ENCODE results near the gene CASKIN2. TPM values are rescaled to one million over a fixed set of nuclear protein-coding genes. Genes with fewer than 3 reads are reported as not detected.
A peak's percentile ranks its signal among the peaks of the same experiment; 100 is the strongest.

CASKIN2 gene
- total RNA-seq, 1 experiment from 2014 or later = 19.2 TPM

- H3K27ac Mint-ChIP-seq (ENCODE audit: low read depth, unreplicated experiment) = no peak overlapping the region
- H3K4me3 Mint-ChIP-seq (ENCODE audit: unreplicated experiment) = no peak overlapping the region
- no peaks in the 10 kb centered on the region for H3K4me1 Mint-ChIP-seq (ENCODE audit: insufficient read depth, unreplicated experiment)
- no peaks in the 10 kb centered on the region for H3K27me3 Mint-ChIP-seq (ENCODE audit: insufficient read depth, unreplicated experiment)
- intact Hi-C loops (cut with micrococcal nuclease) = no loop called here
- no peak for TF ChIP-seq CTCF (IDR thresholded peaks at IDR 0.05; ENCODE audit: unreplicated experiment)
- DNase-seq (ENCODE audit: unreplicated experiment) = no peak
- CTCF ChIA-PET = interaction anchor here (0.5 kb wide), 1 partner anchor 13 kb away, joined by 4 read pairs; no protein-coding TSS in a partner anchor
- H3K36me3 Mint-ChIP-seq (ENCODE audit: insufficient read depth, unreplicated experiment) = peaks cover 38% of the 10 kb centered on the region
- POLR2A ChIA-PET = interaction anchor here (0.7 to 0.8 kb wide), 3 partner anchors 9 to 239 kb away, joined by 3 read pairs; no protein-coding TSS in a partner anchor
- no peaks in the 10 kb centered on the region for H3K9me3 Mint-ChIP-seq (ENCODE audit: unreplicated experiment)
- TSS peak; percentile 21 for BruUV-seq (replicated peaks)
Measured at GRCh38 chr17:75498726-75499213, 16.6 kb downstream of the CASKIN2 start.

- peaks cover 38% of the 10 kb centered on the region for H3K36me3 Mint-ChIP-seq (ENCODE audit: insufficient read depth, unreplicated experiment)
- no peaks in the 10 kb centered on the region for H3K4me1 Mint-ChIP-seq (ENCODE audit: insufficient read depth, unreplicated experiment)
- H3K27me3 Mint-ChIP-seq (ENCODE audit: insufficient read depth, unreplicated experiment) = no peaks in the 10 kb centered on the region
- intact Hi-C loops (cut with micrococcal nuclease) = no loop called here
- DNase-seq (ENCODE audit: unreplicated experiment) = no peak
- no peaks in the 10 kb centered on the region for H3K9me3 Mint-ChIP-seq (ENCODE audit: unreplicated experiment)
- ChIA-PET CTCF (no interaction called here), POLR2A (interaction anchor here (1.0 kb wide), 1 partner anchor 40 kb away, joined by 6 read pairs; no protein-coding TSS in a partner anchor)
- BruUV-seq (replicated peaks) = no TSS peak
- H3K4me3 Mint-ChIP-seq (ENCODE audit: unreplicated experiment) = no peak overlapping the region
- no peak for TF ChIP-seq CTCF (IDR thresholded peaks at IDR 0.05; ENCODE audit: unreplicated experiment)
- H3K27ac Mint-ChIP-seq (ENCODE audit: low read depth, unreplicated experiment) = no peak overlapping the region
Measured at GRCh38 chr17:75498039-75498725, 17.2 kb downstream of the CASKIN2 start.

GRCh38 chr17:75496005-75496404 lies 19.3 kb downstream of the CASKIN2 start:
- POLR2A ChIA-PET = no interaction called here
- CTCF ChIA-PET = no interaction called here
- no peak for DNase-seq (ENCODE audit: unreplicated experiment)
- no peaks in the 10 kb centered on the region for H3K9me3 Mint-ChIP-seq (ENCODE audit: unreplicated experiment)
- H3K27me3 Mint-ChIP-seq (ENCODE audit: insufficient read depth, unreplicated experiment) = no peaks in the 10 kb centered on the region
- H3K4me3 Mint-ChIP-seq (ENCODE audit: unreplicated experiment) = no peak overlapping the region
- no peak for TF ChIP-seq CTCF (IDR thresholded peaks at IDR 0.05; ENCODE audit: unreplicated experiment)
- BruUV-seq (replicated peaks) = no TSS peak
- intact Hi-C loops (cut with micrococcal nuclease) = no loop called here
- no peaks in the 10 kb centered on the region for H3K4me1 Mint-ChIP-seq (ENCODE audit: insufficient read depth, unreplicated experiment)
- no peak overlapping the region for H3K27ac Mint-ChIP-seq (ENCODE audit: low read depth, unreplicated experiment)
- peaks cover 34% of the 10 kb centered on the region for H3K36me3 Mint-ChIP-seq (ENCODE audit: insufficient read depth, unreplicated experiment)

- Mint-ChIP-seq H3K27ac (ENCODE audit: low read depth, unreplicated experiment) (no peak overlapping the region), H3K9me3 (ENCODE audit: unreplicated experiment) (no peaks in the 10 kb centered on the region), H3K4me1 (ENCODE audit: insufficient read depth, unreplicated experiment) (no peaks in the 10 kb centered on the region), H3K4me3 (ENCODE audit: unreplicated experiment) (no peak overlapping the region), H3K36me3 (ENCODE audit: insufficient read depth, unreplicated experiment) (peaks cover 34% of the 10 kb centered on the region), H3K27me3 (ENCODE audit: insufficient read depth, unreplicated experiment) (no peaks in the 10 kb centered on the region)
- no peak for TF ChIP-seq CTCF (IDR thresholded peaks at IDR 0.05; ENCODE audit: unreplicated experiment)
- DNase-seq (ENCODE audit: unreplicated experiment) = no peak
- intact Hi-C loops (cut with micrococcal nuclease) = no loop called here
- POLR2A ChIA-PET = no interaction called here
- CTCF ChIA-PET = interaction anchor here (0.9 kb wide), 1 partner anchor 22 kb away, joined by 3 read pairs; the partner anchor contains the start of gene TSEN54
- BruUV-seq (replicated peaks) = no TSS peak
Measured at GRCh38 chr17:75494326-75494877, 20.9 kb downstream of the CASKIN2 start.
